ENCODE data around the gene CAMK1G.

The CAMK1G gene

GRCh38 chr1:209612646-209613399, 29.3 kb downstream of the CAMK1G start:
- no peaks in the 10 kb centered on the region for H3K36me3 ChIP-seq (ENCODE audit: insufficient read depth, low read length)
- no peaks in the 10 kb centered on the region for H3K79me2 ChIP-seq (ENCODE audit: control insufficient read depth, insufficient read depth, low read length, unreplicated experiment)
- H3K4me1 ChIP-seq (ENCODE audit: control insufficient read depth, insufficient read depth, low read length, unreplicated experiment) = no peaks in the 10 kb centered on the region
- H2AFZ ChIP-seq (ENCODE audit: low read length, unreplicated experiment) = no peak overlapping the region
- no peaks in the 10 kb centered on the region for H3K27me3 ChIP-seq (ENCODE audit: insufficient read depth, low read length)
- H3K4me3 ChIP-seq (ENCODE audit: low read depth, low read length) = no peak overlapping the region
- no peak overlapping the region for H3K27ac ChIP-seq (ENCODE audit: low read depth, low read length)

GRCh38 chr1:209613400-209614150, 30.1 kb downstream of the CAMK1G start:
- no peak overlapping the region for H3K27ac ChIP-seq (ENCODE audit: low read depth, low read length)
- H3K4me3 ChIP-seq (ENCODE audit: low read depth, low read length) = no peak overlapping the region
- H3K36me3 ChIP-seq (ENCODE audit: insufficient read depth, low read length) = no peaks in the 10 kb centered on the region
- no peak overlapping the region for H2AFZ ChIP-seq (ENCODE audit: low read length, unreplicated experiment)
- no peaks in the 10 kb centered on the region for H3K27me3 ChIP-seq (ENCODE audit: insufficient read depth, low read length)
- H3K79me2 ChIP-seq (ENCODE audit: control insufficient read depth, insufficient read depth, low read length, unreplicated experiment) = no peaks in the 10 kb centered on the region
- H3K4me1 ChIP-seq (ENCODE audit: control insufficient read depth, insufficient read depth, low read length, unreplicated experiment) = peaks cover 4% of the 10 kb centered on the region

GRCh38 chr1:209614151-209614420, 30.6 kb downstream of the CAMK1G start:
- H2AFZ ChIP-seq (ENCODE audit: low read length, unreplicated experiment) = no peak overlapping the region
- H3K4me3 ChIP-seq (ENCODE audit: low read depth, low read length) = no peak overlapping the region
- no peak overlapping the region for H3K27ac ChIP-seq (ENCODE audit: low read depth, low read length)
- H3K27me3 ChIP-seq (ENCODE audit: insufficient read depth, low read length) = no peaks in the 10 kb centered on the region
- H3K36me3 ChIP-seq (ENCODE audit: insufficient read depth, low read length) = no peaks in the 10 kb centered on the region
- no peaks in the 10 kb centered on the region for H3K79me2 ChIP-seq (ENCODE audit: control insufficient read depth, insufficient read depth, low read length, unreplicated experiment)
- peaks cover 8% of the 10 kb centered on the region for H3K4me1 ChIP-seq (ENCODE audit: control insufficient read depth, insufficient read depth, low read length, unreplicated experiment)

GRCh38 chr1:209614906-209615305, 31.4 kb downstream of the CAMK1G start:
- Histone ChIP-seq H2AFZ (ENCODE audit: low read length, unreplicated experiment) (no peak overlapping the region), H3K79me2 (ENCODE audit: control insufficient read depth, insufficient read depth, low read length, unreplicated experiment) (no peaks in the 10 kb centered on the region), H3K4me1 (ENCODE audit: control insufficient read depth, insufficient read depth, low read length, unreplicated experiment) (peaks cover 8% of the 10 kb centered on the region), H3K27me3 (ENCODE audit: insufficient read depth, low read length) (no peaks in the 10 kb centered on the region), H3K4me3 (ENCODE audit: low read depth, low read length) (no peak overlapping the region), H3K27ac (ENCODE audit: low read depth, low read length) (no peak overlapping the region), H3K36me3 (ENCODE audit: insufficient read depth, low read length) (no peaks in the 10 kb centered on the region)

- no peak overlapping the region for H2AFZ ChIP-seq (ENCODE audit: low read length, unreplicated experiment)
- H3K27me3 ChIP-seq (ENCODE audit: insufficient read depth, low read length) = no peaks in the 10 kb centered on the region
- no peaks in the 10 kb centered on the region for H3K36me3 ChIP-seq (ENCODE audit: insufficient read depth, low read length)
- H3K79me2 ChIP-seq (ENCODE audit: control insufficient read depth, insufficient read depth, low read length, unreplicated experiment) = no peaks in the 10 kb centered on the region
- peaks cover 11% of the 10 kb centered on the region for H3K4me1 ChIP-seq (ENCODE audit: control insufficient read depth, insufficient read depth, low read length, unreplicated experiment)
- H3K4me3 ChIP-seq (ENCODE audit: low read depth, low read length) = no peak overlapping the region
- no peak overlapping the region for H3K27ac ChIP-seq (ENCODE audit: low read depth, low read length)
Measured at GRCh38 chr1:209616366-209617046, 33.0 kb downstream of the CAMK1G start.

GRCh38 chr1:209617047-209617673, 33.6 kb downstream of the CAMK1G start:
- no peak overlapping the region for H2AFZ ChIP-seq (ENCODE audit: low read length, unreplicated experiment)
- peaks cover 11% of the 10 kb centered on the region for H3K4me1 ChIP-seq (ENCODE audit: control insufficient read depth, insufficient read depth, low read length, unreplicated experiment)
- no peak overlapping the region for H3K27ac ChIP-seq (ENCODE audit: low read depth, low read length)
- no peaks in the 10 kb centered on the region for H3K36me3 ChIP-seq (ENCODE audit: insufficient read depth, low read length)
- no peaks in the 10 kb centered on the region for H3K27me3 ChIP-seq (ENCODE audit: insufficient read depth, low read length)
- no peaks in the 10 kb centered on the region for H3K79me2 ChIP-seq (ENCODE audit: control insufficient read depth, insufficient read depth, low read length, unreplicated experiment)
- no peak overlapping the region for H3K4me3 ChIP-seq (ENCODE audit: low read depth, low read length)

- Histone ChIP-seq H3K79me2 (ENCODE audit: control insufficient read depth, insufficient read depth, low read length, unreplicated experiment) (no peaks in the 10 kb centered on the region), H3K36me3 (ENCODE audit: insufficient read depth, low read length) (no peaks in the 10 kb centered on the region), H3K27ac (ENCODE audit: low read depth, low read length) (no peak overlapping the region), H2AFZ (ENCODE audit: low read length, unreplicated experiment) (no peak overlapping the region), H3K4me1 (ENCODE audit: control insufficient read depth, insufficient read depth, low read length, unreplicated experiment) (peaks cover 11% of the 10 kb centered on the region), H3K27me3 (ENCODE audit: insufficient read depth, low read length) (no peaks in the 10 kb centered on the region), H3K4me3 (ENCODE audit: low read depth, low read length) (no peak overlapping the region)
Measured at GRCh38 chr1:209617755-209618154, 34.2 kb downstream of the CAMK1G start.

- H3K27me3 ChIP-seq (ENCODE audit: insufficient read depth, low read length) = no peaks in the 10 kb centered on the region
- H3K79me2 ChIP-seq (ENCODE audit: control insufficient read depth, insufficient read depth, low read length, unreplicated experiment) = no peaks in the 10 kb centered on the region
- peaks cover 11% of the 10 kb centered on the region for H3K4me1 ChIP-seq (ENCODE audit: control insufficient read depth, insufficient read depth, low read length, unreplicated experiment)
Measured at GRCh38 chr1:209618291-209618690, 34.8 kb downstream of the CAMK1G start.

GRCh38 chr1:209618756-209619420, 35.4 kb downstream of the CAMK1G start:
- Histone ChIP-seq H3K79me2 (ENCODE audit: control insufficient read depth, insufficient read depth, low read length, unreplicated experiment) (no peaks in the 10 kb centered on the region), H3K27me3 (ENCODE audit: insufficient read depth, low read length) (no peaks in the 10 kb centered on the region), H2AFZ (ENCODE audit: low read length, unreplicated experiment) (no peak overlapping the region), H3K36me3 (ENCODE audit: insufficient read depth, low read length) (no peaks in the 10 kb centered on the region), H3K4me3 (ENCODE audit: low read depth, low read length) (no peak overlapping the region), H3K4me1 (ENCODE audit: control insufficient read depth, insufficient read depth, low read length, unreplicated experiment) (peaks cover 11% of the 10 kb centered on the region), H3K27ac (ENCODE audit: low read depth, low read length) (no peak overlapping the region)

More at GRCh38 chr1:209618291-209618690, 34.8 kb downstream of the CAMK1G start:
- no peak overlapping the region for H2AFZ ChIP-seq (ENCODE audit: low read length, unreplicated experiment)
- H3K27ac ChIP-seq (ENCODE audit: low read depth, low read length) = no peak overlapping the region
- H3K4me3 ChIP-seq (ENCODE audit: low read depth, low read length) = no peak overlapping the region
- H3K36me3 ChIP-seq (ENCODE audit: insufficient read depth, low read length) = no peaks in the 10 kb centered on the region
